A172 (cell line): ENCODE measurements around the gene MCF2L2. TPM values are rescaled to one million over a fixed set of nuclear protein-coding genes. Genes with fewer than 3 reads are reported as not detected.
"Not testable (repeated sequence)": the region's sequence is repeated elsewhere in the genome, so short reads cannot be mapped to it uniquely, and the experiment has no call there.

ENCODE experiments used
- DNase-seq: peaks from one replicate; pipeline ENCODE4 v3.0.0-alpha.2; 2015; ENCODE audit warnings: low spot score
- total RNA-seq: library from RNA; depleted of rRNA; stranded (reverse); fragments of >200 nt; shearing (Covaris generic); gene quantifications from 2 replicates; pipeline ENCODE4 v1.2.3, GENCODE V29; 2014

Gene MCF2L2
- total RNA-seq, 1 experiment from 2014 or later = 0.22 TPM

DNA sequence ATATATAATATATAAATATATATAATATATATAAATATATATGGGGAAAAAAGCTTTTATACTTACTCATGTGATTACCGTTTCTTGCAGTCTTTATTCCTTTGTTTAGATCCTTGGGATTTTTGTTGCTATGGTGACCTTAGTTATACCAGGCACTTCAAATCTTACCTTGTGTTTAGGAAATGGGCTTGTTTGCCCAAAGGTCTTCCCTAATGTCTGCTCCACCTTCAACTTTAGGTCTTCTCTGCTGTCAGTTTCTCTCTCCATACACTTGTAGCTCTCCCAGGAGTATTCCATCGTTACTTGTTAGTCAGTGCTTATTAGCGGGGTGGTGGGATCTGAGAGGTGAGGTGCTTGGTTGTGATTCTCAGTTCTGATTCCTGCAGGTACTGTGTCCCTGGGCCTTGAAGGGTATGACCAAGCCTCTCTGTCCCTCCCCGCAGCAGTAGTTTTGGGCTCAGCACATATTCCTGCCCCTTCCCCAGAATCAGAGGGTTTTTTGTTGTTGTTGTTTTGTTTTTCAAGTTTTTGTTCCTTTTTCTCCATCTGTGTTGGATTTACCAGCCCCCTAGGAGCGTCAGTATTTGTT is 256.3 kb downstream of the MCF2L2 start:
- DNase-seq = no peak

DNA sequence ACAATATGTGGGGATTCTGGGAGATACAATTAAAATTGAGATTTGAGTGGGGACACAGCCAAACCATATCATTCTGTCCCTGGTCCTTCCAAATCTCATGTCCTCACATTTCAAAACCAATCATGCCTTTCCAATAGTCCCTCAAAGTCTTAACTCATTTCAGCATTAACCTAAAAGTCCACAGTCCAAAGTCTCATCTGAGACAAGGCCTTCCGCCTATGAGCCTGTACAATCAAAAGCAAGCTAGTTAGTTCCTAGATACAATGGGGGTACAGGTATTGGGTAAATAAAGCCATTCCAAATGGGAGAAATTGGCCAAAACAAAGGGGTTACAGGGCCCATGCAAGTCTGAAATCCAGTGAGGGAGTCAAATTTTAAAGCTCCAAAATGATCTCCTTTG is 260.4 kb downstream of the MCF2L2 start:
- DNase-seq = not testable (repeated sequence)

DNA sequence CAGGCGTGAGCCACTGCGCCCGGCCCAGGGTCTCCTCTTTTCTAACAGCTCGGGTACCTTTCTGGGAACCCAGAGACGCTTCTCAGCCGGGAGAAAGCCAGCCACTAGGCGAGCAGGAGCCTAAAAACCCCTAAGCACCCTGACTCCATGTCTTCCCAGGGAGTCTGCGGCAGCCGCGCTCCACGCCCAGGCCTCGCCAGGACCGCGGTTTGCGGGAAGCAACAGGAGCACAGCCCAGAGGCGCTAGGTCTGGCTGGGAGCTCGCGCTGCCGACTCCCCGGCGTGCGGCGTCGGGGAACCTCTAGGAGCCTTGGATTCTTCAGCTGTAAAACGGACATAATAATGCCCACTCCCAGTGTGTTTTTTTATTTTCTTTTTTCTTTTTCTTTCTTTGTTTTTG is 264.9 kb downstream of the MCF2L2 start:
- no peak for DNase-seq

DNA sequence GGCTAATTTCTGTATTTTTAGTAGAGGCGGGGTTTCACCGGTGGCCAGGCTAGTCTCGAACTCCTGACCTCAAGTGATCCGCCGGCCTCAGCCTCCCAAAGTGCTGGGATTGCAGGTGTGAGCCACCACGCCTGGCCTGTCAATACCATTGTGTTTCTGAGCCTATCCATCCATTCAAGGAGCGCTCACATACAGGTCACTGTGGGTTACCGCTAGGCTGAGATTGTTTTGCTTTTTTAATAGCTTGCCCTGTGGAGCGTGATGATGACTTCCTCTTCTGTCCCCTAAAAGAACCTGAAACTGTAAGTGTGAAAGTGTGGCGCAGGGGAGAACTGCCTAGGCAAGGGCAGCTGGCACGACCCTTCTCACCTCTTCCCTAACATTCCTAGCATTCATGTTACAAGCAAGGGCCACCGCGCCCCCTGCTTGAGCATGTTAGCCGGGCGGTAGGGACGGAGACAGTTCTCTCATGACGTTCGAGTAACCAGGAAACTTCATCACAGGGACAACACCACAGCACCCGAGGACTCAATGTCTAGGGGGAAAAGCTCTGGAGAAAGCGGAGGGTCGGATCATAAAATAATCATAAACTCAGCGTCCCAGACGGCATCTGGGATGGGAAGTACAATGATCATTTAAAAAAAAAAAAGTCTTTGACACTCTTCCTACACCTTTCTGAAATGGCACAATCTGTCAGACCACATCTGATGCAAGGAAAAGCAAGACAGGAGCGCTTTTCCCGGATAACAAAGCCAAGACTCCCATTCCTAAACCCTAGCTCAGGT is 266.7 kb downstream of the MCF2L2 start:
- no peak for DNase-seq

DNA sequence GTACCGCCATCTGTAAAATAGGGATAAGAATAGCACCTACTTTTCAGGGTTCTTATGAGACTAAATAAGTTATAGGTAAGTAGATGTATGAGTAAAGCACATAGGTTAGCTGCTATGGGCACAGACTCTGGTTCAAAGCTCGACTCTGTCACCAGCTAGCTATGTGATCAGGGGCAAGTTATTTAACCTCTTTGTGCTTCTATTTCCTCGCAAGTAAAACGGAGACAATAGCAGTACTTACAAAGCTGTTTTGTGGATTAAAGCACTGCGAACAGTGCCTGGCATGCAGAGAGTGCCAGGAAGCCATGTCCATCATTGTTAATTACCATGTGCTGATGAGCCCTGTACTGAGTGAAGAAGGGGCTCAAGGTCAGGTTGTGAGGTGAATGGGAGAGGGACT is 267.8 kb downstream of the MCF2L2 start:
- DNase-seq = no peak

DNA sequence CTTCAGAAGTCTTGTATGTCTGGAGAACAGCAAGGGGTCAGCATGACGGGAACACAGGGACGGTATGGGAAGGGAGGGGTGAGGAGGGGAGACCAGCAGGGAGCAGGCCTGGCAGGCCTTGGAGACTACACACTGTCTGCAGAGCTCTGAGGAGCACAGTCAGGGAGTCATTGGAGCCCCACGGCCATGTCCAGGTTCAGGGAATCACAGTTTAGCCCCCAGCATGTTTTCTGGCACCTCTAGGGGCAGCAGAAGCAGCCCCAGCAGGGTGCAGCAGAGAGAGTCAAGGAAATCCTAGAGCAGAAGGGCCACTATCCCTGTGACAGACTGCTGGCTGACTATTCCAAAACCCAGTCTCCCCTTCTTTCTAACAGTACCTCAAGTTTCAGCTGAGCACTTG is 269.1 kb downstream of the MCF2L2 start:
- no peak for DNase-seq

DNA sequence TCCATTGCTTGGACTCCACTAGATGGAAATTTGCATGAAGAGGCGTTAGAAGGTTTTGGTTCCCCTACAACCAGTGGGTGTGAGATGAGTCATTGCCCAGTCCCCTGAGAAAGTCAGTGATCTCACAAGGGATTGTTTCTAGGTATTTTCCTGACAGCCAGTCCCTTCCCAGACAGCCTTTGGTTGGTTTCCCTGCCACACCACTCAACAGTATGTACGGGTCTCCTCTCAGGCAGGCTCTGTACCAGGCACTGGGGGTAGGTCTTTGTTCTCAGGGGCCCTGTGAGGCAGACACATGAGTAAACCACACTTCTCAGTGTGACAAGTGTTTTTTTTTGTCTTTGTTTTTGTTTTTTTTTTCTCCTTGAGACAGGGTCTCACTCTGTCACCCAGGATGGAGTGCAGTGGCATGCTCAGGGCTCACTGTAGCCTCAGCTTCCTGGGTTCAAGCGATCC is 269.8 kb downstream of the MCF2L2 start:
- peak; percentile 80 for DNase-seq

DNA sequence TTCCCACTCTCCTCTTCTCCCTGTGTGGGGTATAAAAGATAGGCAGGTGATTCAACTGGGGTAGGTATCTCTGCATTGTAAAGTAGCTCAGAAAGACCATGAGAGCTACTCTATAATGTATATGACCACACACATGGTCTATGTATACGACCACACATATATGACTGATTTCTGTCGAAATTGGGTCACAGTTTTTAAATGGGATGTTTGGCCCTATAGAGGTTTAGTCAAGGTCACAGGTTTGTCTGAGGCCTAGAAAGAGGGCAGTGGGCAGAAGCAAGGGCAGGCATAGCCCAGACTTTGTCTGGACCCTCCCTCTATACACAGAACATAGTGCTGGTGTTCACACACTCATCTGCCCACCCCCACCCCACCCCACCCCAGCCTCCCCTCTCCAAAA is 270.3 kb downstream of the MCF2L2 start:
- no peak for DNase-seq

DNA sequence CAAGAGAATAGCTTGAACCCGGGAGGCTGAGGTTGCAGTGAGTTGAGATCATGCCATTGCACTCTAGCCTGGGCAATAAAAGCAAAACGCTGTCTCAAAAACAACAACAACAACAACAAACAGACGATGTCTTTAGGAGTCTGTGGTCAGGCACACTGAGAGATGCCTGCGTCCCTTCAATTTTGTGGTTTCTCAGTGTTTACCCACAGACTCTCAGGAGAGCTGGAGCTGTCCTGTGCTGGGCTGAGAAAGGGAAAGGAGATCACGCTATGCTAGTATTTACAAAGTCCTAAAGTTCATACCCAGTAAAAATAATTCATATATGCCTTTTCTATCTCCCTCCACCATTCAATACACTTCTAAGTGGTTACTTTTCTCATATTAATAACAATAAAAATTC is 272.2 kb downstream of the MCF2L2 start:
- DNase-seq = no peak

DNA sequence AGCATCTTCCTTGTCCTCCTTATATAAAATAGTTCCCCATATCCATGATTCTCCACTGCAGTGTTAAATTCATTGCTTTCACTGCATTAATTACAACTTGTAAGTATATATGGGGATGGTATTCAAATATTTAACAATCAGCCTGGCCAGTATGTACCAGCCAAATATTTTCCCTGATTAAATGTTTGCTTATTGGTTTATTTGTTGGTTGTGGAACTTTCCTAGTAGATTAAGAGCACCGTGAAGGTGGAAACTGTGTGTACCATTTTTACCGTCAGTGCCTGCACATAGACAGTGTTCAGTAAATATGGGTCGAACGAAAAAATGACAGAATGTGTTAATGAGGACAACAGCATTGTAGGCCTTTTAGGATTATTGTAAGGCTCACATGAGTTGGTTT is 272.9 kb downstream of the MCF2L2 start:
- DNase-seq = no peak

DNA sequence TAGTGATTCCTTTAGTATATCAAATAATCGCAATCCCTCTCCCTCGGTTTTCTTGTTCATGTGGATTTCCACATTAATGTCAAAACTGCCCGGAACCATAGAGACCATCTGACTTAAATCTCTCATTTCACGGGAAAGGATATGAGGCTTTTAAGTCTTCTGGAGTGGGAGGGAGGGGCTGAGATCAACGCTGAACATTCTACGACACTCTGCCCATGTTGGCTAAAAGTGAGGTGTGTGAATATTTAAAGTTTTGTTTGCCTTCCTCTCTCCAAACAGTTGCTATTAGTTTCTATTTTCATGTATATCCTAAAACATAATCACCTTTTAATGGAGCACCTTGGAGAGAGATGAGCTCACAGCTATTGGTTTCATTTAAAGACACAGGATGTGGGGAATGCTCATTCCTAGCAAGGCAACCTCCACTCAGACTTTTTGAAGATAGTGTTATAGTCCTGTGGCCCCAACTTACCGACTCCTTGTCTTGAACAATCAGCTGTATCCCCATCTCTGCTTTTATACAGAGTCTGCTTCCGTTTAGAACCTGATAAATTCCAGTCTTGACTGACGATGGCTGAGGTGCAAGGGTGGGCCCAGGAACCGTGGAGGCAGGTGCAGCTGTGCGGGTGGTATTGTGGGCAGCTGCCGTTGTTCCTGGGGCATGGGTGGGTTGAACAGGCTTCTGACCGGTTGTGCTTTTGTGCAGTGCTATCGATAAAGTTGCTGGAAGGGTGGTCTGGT is 275.0 kb downstream of the MCF2L2 start:
- DNase-seq = no peak

DNA sequence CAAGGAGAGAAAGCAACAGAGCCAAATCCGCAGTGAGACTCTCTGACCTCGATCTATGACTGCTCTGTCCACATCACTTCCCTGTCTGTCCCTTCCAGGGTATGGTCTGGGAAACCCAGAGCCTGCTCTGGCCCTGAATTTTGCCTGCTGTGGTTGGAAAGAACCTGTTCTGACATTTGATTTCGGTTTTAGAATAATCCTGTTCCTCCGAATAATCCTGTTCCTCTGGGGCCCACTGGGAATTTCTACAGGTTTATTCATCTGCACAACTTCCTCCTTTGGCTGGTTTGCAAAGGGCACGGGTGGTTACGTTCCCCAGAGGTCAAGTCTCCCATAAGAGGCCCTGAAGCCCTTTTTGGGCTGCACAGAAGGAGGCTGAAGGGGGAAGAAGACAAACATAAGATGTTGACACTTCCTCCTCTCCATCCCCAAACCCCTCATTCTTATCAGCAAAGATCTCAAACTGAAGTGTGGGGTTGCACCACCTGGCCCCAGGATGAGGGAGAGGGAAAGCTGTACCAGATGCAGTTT is 276.5 kb downstream of the MCF2L2 start:
- no peak for DNase-seq

DNA sequence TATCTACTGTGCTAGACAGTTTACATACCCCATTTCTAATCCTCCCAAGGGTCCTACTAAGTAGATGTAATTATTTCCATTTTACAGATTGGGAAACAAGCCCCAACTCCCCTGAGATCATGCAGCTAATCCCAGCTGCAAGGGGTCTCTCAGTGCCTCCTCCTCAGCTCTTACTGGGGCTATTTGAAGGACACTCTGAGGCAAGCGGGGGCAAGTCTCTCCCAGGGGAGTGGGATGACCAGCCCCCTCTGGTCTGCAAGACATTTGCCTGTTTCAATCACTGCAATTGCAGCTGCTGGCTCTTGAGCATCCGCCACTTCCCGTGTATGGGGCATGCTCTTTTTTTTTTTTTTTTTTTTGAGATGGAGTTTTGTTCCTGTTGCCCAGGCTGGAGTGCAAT is 277.3 kb downstream of the MCF2L2 start:
- no peak for DNase-seq

DNA sequence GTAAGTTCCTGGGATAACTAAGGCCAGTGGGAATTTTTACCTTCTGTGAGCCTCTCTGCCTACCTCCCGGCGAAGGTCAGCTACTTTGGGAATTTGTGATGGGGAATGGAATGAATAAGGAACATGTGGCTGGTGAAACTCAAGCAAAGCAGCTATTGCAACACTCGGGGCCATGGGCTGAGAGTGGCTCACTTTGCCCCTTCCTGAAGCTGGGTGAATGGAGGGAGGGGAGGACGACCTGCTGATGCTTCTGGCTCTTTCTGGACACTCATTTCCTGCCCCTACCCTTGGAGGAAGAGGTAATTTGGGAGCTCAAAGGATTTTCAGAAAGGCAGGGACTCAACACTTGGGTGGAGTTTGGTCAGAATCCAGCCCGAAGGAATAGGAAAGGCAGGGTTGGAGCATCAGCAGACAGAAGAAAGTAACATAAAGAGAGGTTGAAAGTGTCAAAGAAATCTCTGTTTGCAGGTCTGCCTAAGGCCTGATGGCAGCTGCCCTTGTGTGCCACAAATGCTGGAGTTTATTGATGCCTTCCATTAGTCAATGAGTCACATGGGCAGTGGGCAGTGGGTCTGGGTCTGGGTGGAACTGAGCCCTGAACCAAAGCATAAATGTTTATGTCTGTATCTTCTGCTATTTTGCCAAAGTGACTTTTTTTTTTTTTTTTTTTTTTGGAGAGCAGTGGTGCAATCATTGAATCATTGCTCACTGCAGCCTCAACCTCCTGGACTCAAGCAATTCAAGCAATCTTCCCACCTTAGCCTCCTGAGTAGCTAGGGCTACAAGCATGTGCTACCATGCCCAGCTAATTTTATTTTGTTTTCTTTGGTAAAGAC is 278.3 kb downstream of the MCF2L2 start:
- no peak for DNase-seq

DNA sequence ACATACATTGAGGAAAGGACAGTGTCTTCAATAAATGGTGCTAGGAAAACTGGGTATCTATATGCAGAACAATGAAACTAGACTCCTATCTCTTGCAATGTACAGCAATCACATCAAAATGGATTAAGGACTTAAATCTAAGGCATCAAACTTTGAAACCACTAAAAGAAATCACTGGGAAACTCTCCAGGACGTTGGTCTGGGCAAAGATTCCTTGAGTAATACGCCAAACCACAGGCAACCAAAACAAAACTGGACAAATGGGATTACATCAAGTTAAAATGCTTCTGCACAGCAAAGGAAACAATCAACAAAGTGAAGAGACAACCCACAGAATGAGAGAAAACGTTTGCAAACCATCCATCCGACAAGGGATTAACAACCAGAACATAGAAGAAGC is 280.4 kb downstream of the MCF2L2 start:
- DNase-seq = peak; percentile 63

DNA sequence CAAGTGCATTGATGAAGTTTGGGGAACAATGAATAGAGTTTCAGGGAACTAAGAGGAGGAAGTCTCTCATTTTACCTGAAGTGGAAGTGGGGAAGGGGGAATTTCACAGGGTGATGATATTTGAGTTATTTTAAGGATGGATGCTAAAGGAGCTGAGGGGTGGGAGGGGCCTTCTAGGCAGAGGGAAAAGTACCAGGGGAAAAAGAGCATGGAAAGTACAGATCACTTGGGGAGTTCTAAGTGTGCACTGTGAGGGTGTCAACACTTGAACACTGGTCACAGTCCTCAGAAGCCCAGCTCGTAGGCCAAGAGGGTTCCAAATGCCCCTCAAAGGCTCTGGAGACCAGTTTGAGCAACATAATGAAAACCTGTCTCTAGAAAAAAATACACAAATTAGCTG is 284.1 kb downstream of the MCF2L2 start:
- no peak for DNase-seq

DNA sequence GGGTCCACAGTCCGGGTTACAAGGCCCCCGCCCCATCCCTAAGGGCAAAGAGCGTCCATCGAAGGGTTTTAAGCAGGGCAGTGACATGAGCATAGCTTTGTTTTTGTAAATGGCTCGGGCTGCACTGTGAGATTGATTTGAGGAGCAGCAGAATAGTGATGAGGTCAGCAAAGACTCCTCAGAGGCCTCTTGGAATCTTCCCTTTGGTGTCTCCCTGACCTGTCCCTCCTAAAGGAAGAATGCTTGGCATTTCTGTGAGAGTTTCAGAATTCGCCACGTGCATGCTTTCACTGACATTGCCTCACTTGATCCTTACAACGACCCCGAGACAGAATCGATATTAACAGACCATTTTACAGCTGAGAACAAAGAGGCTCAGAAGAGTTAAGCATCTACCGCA is 286.2 kb downstream of the MCF2L2 start:
- no peak for DNase-seq

DNA sequence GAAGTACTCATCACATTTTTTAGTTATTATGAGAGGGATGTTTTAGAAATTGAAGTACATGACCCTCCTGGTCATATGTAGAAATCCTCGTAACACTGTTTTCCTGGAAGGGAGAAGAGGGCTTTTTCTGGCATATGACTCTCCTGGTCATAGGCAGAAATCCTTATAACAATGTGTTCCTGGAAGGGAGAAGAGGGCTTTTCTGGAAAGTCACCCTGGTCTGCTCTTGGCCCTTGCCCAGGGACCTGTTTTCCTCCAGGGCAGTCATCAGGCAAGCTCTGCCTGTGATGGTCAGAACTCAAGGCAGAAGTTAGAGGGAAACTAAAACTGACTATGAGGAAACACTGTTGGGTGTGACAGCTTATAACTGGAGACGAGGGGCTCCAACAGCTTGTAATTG is 293.6 kb downstream of the MCF2L2 start:
- no peak for DNase-seq

DNA sequence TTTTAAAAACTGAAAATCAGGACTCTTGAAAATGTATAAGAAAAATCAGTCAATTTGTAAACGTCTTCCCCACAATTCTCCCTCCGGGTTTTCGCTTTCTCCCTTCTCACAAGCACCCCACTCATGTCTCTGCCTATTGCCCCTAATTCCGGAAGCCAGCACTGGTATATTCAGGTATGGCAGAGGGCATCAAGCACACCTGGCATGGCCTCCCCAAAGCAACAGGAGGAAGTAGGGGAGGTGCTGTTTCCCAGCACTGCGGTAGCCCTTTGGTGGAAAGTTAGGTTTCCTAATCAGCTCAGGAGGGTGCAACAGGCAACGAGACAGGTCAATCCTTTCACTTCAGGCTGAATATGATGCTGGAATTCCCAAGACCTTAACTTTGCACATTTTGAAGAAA is 296.0 kb downstream of the MCF2L2 start:
- DNase-seq = no peak

DNA sequence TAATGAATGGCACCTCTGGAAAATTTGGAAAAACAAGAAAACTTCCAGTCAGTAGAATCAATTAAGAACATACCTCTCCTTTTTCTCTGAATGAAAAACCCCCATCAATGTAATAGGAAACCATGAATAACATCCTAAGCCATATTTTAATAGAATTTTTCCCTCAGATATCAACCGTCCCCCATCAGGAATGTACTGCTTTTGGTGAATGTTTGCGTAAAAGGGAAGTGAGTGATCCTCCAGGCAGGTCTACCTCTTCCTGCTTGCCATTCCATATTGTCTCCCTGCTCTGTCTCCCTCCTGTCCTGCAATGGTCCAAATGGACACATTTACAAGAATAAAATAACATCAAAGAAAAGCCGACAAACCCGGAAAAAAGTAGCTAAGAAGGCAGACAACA is 296.7 kb downstream of the MCF2L2 start:
- no peak for DNase-seq

DNA sequence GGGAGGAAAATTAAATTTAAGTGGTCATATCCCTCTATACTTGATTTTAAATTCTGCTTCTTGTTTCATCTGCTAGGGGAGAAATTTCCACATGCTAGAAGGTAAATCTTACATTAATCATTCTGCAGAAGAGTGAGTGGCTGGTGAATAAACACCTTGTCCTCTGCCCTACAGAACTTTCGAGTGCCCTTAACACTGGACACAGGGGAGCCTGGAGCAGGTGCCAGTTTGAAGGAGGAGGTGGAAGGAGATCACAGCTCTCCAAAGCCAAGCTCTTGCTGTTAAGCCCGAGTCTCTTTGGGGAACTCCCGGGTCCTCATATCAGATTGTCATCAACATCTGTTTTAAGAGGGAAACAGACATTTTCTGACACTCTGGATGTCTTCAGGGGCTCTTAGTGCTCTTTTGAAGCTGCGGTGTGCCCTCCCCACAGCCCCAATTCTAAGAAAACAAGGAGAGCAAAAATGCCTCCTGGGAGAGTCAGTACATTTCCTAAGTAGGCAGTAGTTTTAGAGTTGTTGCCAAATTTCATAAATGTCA is 297.2 kb downstream of the MCF2L2 start:
- no peak for DNase-seq

DNA sequence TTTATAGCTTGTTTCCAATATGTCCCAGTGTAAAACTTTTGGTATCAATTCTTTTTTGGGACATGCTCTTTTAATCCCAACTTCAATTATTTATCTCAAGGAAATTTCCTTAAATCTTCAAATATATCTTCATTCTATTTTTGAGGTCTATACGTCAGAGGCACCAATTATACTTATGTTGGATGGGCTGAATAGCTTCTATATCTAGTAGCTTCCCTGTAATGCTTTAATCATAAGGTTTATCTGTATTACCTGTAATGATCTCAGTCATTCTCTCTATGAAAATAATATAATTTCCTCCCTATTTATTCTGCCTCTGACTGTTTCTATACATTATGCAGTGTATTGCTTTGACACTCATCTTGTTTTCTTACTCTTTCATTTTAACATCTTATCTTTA is 299.2 kb downstream of the MCF2L2 start:
- DNase-seq = no peak
